H1 (cell line): Measurements from ENCODE around the gene FERMT1. TPM values are rescaled to one million over a fixed set of nuclear protein-coding genes. Genes with fewer than 3 reads are reported as not detected.

Experiments used
- CTCF ChIA-PET: fragments of 300-600 bp; sonication (Branson Sonifier 250); formaldehyde crosslinking; loops from one replicate; lab custom pipeline; 2021; ENCODE audit not compliant: partially characterized antibody; lab: Charles Lee
- POLR2A ChIA-PET: fragments of 300-600 bp; sonication (Branson Sonifier 250); formaldehyde crosslinking; loops from one replicate; lab custom pipeline; 2021; ENCODE audit warnings: inconsistent platforms; ENCODE audit not compliant: partially characterized antibody; lab: Charles Lee
- DNase-seq, 2 experiments: peaks; one replicate each; pipeline versions ENCODE4 v3.0.0 to v3.0.0-alpha.2; 2010 to 2022; ENCODE audit warnings: low spot score in 2 of 2, low read depth in 1 of 2, mixed read lengths in 1 of 2
- FAIRE-seq: peaks from 2 replicates; lab custom pipeline; 2011; peaks lifted over from hg19 to GRCh38; lab: Jason Lieb, UNC
- H2AFZ ChIP-seq: 2 replicates; pipeline ENCODE4 v1.8.1; 2012; ENCODE audit warnings: low read length, inconsistent platforms
- H2AK5ac ChIP-seq: 2 replicates; pipeline ENCODE4 v1.6.1; 2013; ENCODE audit warnings: low read depth, low read length
- H2BK120ac ChIP-seq: replicated peaks from 2 replicates; pipeline ENCODE3; 2013; ENCODE audit warnings: low read depth, low read length, inconsistent platforms
- H2BK12ac ChIP-seq: 2 replicates; pipeline ENCODE4 v1.6.1; 2013; ENCODE audit warnings: low read depth, low read length
- H2BK15ac ChIP-seq: 2 replicates; pipeline ENCODE4 v1.6.1; 2013; ENCODE audit warnings: low read length
- H2BK20ac ChIP-seq: 2 replicates; pipeline ENCODE4 v1.6.1; 2013; ENCODE audit warnings: low read length
- H2BK5ac ChIP-seq: 2 replicates; pipeline ENCODE4 v1.6.1; 2013; ENCODE audit warnings: low read depth, low read length
- H3K14ac ChIP-seq: 2 replicates; pipeline ENCODE4 v1.6.1; 2013; ENCODE audit warnings: inconsistent platforms; ENCODE audit not compliant: insufficient read length
- H3K18ac ChIP-seq: 2 replicates; pipeline ENCODE4 v1.6.1; 2013; ENCODE audit warnings: low read length; ENCODE audit errors: extremely low read depth
- H3K23ac ChIP-seq: 2 replicates; pipeline ENCODE4 v1.6.1; 2013; ENCODE audit warnings: inconsistent platforms; ENCODE audit not compliant: insufficient read length
- H3K23me2 ChIP-seq: 2 replicates; pipeline ENCODE4 v1.6.1; 2013; ENCODE audit warnings: low read depth, low read length
- H3K27ac ChIP-seq: 2 replicates; pipeline ENCODE4 v1.6.1; 2011; ENCODE audit warnings: low read depth, low read length, inconsistent platforms
- H3K27me3 ChIP-seq, 4 experiments: replicated peaks in 1 of 4; 1 replicate in 1 of 4; 2 replicates in 3 of 4; pipeline versions ENCODE4 v1.6.1 to v1.8.1; 2011 to 2013; ENCODE audit warnings: low read length in 3 of 4, mild to moderate bottlenecking in 3 of 4, inconsistent platforms in 2 of 4, mixed read lengths in 2 of 4, moderate library complexity in 1 of 4; ENCODE audit not compliant: control insufficient read depth in 3 of 4, insufficient read depth in 3 of 4; ENCODE audit errors: extremely low read depth in 1 of 4
- H3K36me3 ChIP-seq, 4 experiments: 2 replicates each; pipeline versions ENCODE4 v1.6.1 to v1.8.1; 2011 to 2013; ENCODE audit warnings: mild to moderate bottlenecking in 4 of 4, low read length in 3 of 4, moderate library complexity in 2 of 4, control low read depth in 1 of 4, inconsistent platforms in 1 of 4; ENCODE audit not compliant: insufficient read depth in 4 of 4, control insufficient read depth in 2 of 4
- H3K4ac ChIP-seq: replicated peaks from 2 replicates; pipeline ENCODE3; 2013; ENCODE audit warnings: low read length, low read depth, mixed read lengths, inconsistent platforms; ENCODE audit not compliant: insufficient read length
- H3K4me1 ChIP-seq, 4 experiments: replicated peaks in 1 of 4; 1 replicate in 1 of 4; 2 replicates in 3 of 4; pipeline versions ENCODE4 v1.6.1 to v1.8.1; 2011 to 2013; ENCODE audit warnings: low read length in 3 of 4, inconsistent platforms in 2 of 4, mixed read lengths in 1 of 4; ENCODE audit not compliant: insufficient read depth in 4 of 4, control insufficient read depth in 3 of 4
- H3K4me2 ChIP-seq, 2 experiments: 2 replicates each; pipeline versions ENCODE4 v1.6.1 to v1.8.1; 2011 to 2013; ENCODE audit warnings: low read depth in 2 of 2, low read length in 2 of 2, control low read depth in 1 of 2, inconsistent platforms in 1 of 2, mild to moderate bottlenecking in 1 of 2; ENCODE audit not compliant: insufficient read depth in 1 of 2
- H3K4me3 ChIP-seq, 4 experiments: fragments of 200-600, 300-600 bp in 1 of 4; sonication (generic), shearing (Covaris generic), sonication (Bioruptor Twin) in 1 of 4; 2 replicates each; pipeline versions ENCODE4 v1.5.1 to v1.8.1; 2011 to 2016; ENCODE audit warnings: low read length in 4 of 4, low read depth in 3 of 4, control low read depth in 2 of 4, inconsistent platforms in 2 of 4, mild to moderate bottlenecking in 2 of 4, mixed read lengths in 1 of 4, moderate library complexity in 1 of 4; ENCODE audit not compliant: insufficient read depth in 2 of 4; ENCODE audit errors: extremely low read depth in 1 of 4
- H3K56ac ChIP-seq: replicated peaks from 2 replicates; pipeline ENCODE3; 2013; ENCODE audit warnings: low read depth, mild to moderate bottlenecking, mixed read lengths, low read length, inconsistent platforms; ENCODE audit not compliant: insufficient read length
- H3K79me1 ChIP-seq: 2 replicates; pipeline ENCODE4 v1.6.1; 2013; ENCODE audit warnings: low read depth, low read length, control low read depth
- H3K79me2 ChIP-seq, 2 experiments: 2 replicates each; pipeline versions ENCODE4 v1.6.1 to v1.8.1; 2012 to 2013; ENCODE audit warnings: low read length in 2 of 2, mild to moderate bottlenecking in 2 of 2, inconsistent platforms in 1 of 2; ENCODE audit not compliant: insufficient read depth in 2 of 2, control insufficient read depth in 1 of 2
- H3K9ac ChIP-seq, 4 experiments: replicated peaks in 1 of 4; 1 replicate in 1 of 4; 2 replicates in 3 of 4; pipeline versions ENCODE4 v1.6.1 to v1.8.1; 2011 to 2013; ENCODE audit warnings: low read depth in 3 of 4, low read length in 3 of 4, control low read depth in 2 of 4, mild to moderate bottlenecking in 2 of 4, moderate library complexity in 2 of 4, inconsistent platforms in 1 of 4; ENCODE audit errors: extremely low read depth in 1 of 4
- H3K9me3 ChIP-seq, 2 experiments: 2 replicates each; pipeline versions ENCODE4 v1.6.1 to v1.8.1; 2012 to 2013; ENCODE audit warnings: mild to moderate bottlenecking in 2 of 2, moderate library complexity in 2 of 2, control low read depth in 1 of 2, inconsistent platforms in 1 of 2, low read depth in 1 of 2, low read length in 1 of 2, mixed read lengths in 1 of 2; ENCODE audit not compliant: insufficient read depth in 2 of 2
- H4K20me1 ChIP-seq, 2 experiments: replicated peaks in 1 of 2; 2 replicates each; pipeline versions ENCODE3 to v1.8.1; 2011 to 2013; ENCODE audit warnings: inconsistent platforms in 2 of 2, low read length in 2 of 2, mild to moderate bottlenecking in 1 of 2; ENCODE audit not compliant: insufficient read depth in 2 of 2, control insufficient read depth in 1 of 2
- H4K5ac ChIP-seq: 2 replicates; pipeline ENCODE4 v1.6.1; 2013; ENCODE audit warnings: low read length, low read depth, mixed read lengths, inconsistent platforms; ENCODE audit not compliant: insufficient read length
- H4K8ac ChIP-seq: 2 replicates; pipeline ENCODE4 v1.8.0; 2013; ENCODE audit warnings: mild to moderate bottlenecking, moderate library complexity, low read length, inconsistent platforms; ENCODE audit not compliant: insufficient read depth; ENCODE audit errors: extremely low read depth
- H4K91ac ChIP-seq: replicated peaks from 2 replicates; pipeline ENCODE3; 2013; ENCODE audit warnings: low read length, mixed read lengths, inconsistent platforms; ENCODE audit not compliant: insufficient read length
- ATF3 ChIP-seq: IDR thresholded peaks from 2 replicates; pipeline ENCODE4 v1.6.1; 2011; ENCODE audit warnings: low read depth, mild to moderate bottlenecking, low read length; ENCODE audit not compliant: insufficient read depth
- EZH2 ChIP-seq: fragments of 200-600 bp; sonication (generic); IDR thresholded peaks from 2 replicates; pipeline ENCODE4 v1.7.1; 2012; ENCODE audit warnings: low read depth, mild to moderate bottlenecking, moderate library complexity, low read length, inconsistent platforms; ENCODE audit not compliant: severe bottlenecking
- POU5F1 ChIP-seq: IDR thresholded peaks from 2 replicates; pipeline ENCODE4 v1.6.1; 2011; ENCODE audit warnings: low read depth, mild to moderate bottlenecking, low read length, moderate library complexity
- RAD21 ChIP-seq, 2 experiments: IDR thresholded peaks in 1 of 2; conservative IDR thresholded peaks in 1 of 2; 2 replicates each; pipeline ENCODE4 v1.6.1; 2011; ENCODE audit warnings: low read depth in 2 of 2, low read length in 2 of 2, improper control_type of control experiment in 1 of 2, inconsistent platforms in 1 of 2, mild to moderate bottlenecking in 1 of 2, moderate library complexity in 1 of 2
- RFX5 ChIP-seq: IDR thresholded peaks from 2 replicates; pipeline ENCODE4 v1.6.1; 2011; ENCODE audit warnings: low read depth, low read length, improper control_type of control experiment, borderline replicate concordance
- RXRA ChIP-seq: IDR thresholded peaks from 2 replicates; pipeline ENCODE4 v1.6.1; 2011; ENCODE audit warnings: low read depth, mild to moderate bottlenecking, low read length, moderate library complexity; ENCODE audit not compliant: insufficient read depth
- SIRT6 ChIP-seq: IDR thresholded peaks from one replicate; pipeline ENCODE4 v1.7.1; 2012; ENCODE audit warnings: low read length, inconsistent platforms
- TAF7 ChIP-seq: optimal IDR thresholded peaks from 2 replicates; pipeline ENCODE3; 2011; ENCODE audit warnings: low read depth, mild to moderate bottlenecking, inconsistent platforms, low read length, moderate library complexity, borderline replicate concordance
- WGBS, 2 experiments: shearing (Covaris generic) in 1 of 2; methylation state at CpG; one replicate each; pipeline versions ENCODE4 v1.1.6 to v1.1.7; 2013 to 2015; ENCODE audit warnings: low lambda C conversion rate in 2 of 2, mixed read lengths in 2 of 2, inconsistent platforms in 1 of 2, low coverage in 1 of 2, missing lambda C conversion rate in 1 of 2; ENCODE audit not compliant: insufficient replicate concordance in 2 of 2, insufficient coverage in 1 of 2, insufficient read length in 1 of 2; ENCODE audit errors: extremely low coverage in 1 of 2, missing lambda C conversion rate in 1 of 2; 5-methylcytosine and 5-hydroxymethylcytosine counted together
- polyA plus RNA-seq, 7 experiments: library from polyadenylated mRNA; depleted of rRNA in 3 of 7; stranded (reverse) in 5 of 7; unstranded in 2 of 7; fragments of >200 nt in 5 of 7; fragments of 200-250 nt in 2 of 7; gene quantifications; 1 replicate in 5 of 7; 2 replicates in 1 of 7; 4 replicates in 1 of 7; pipeline versions ENCODE4 v1.2.1 to v1.2.3, GENCODE V29; 2011 to 2013; ENCODE audit warnings: missing spikeins in 2 of 7, mixed read lengths in 2 of 7
- total RNA-seq: library from RNA; stranded (reverse); fragmentation: NEBNext Ultra II Directional; extraction: Animal tissue kit (Norgen Biotek cat#: 25700); gene quantifications from 2 replicates; pipeline ENCODE4 v1.2.1, GENCODE V29; 2021

FERMT1 gene
- total and polyA plus RNA-seq, 2 of the 8 experiments (the other 6 are each of a cell fraction or from before 2014, with no cell fraction given) = 4.2 to 17.8 TPM

GRCh38 chr20:6113951-6114350 is 8.9 kb downstream of the FERMT1 start:
- H3K4ac ChIP-seq = no peak overlapping the region
- no peak overlapping the region for H3K9ac ChIP-seq
- no peak overlapping the region for H2BK120ac ChIP-seq
- H3K27ac ChIP-seq = no peak overlapping the region
- TF ChIP-seq EZH2 (no peak), TAF7 (no peak), RXRA (no peak), RFX5 (no peak), POU5F1 (no peak), ATF3 (no peak), SIRT6 (no peak), RAD21 (IDR thresholded peaks at IDR 0.05 in 1 of 2, conservative IDR thresholded peaks at IDR 0.05 in 1 of 2; ENCODE audit: low read depth in 2 of 2, low read length in 2 of 2) (no peak)
- TF ChIP-seq, all 59 proteins: peak for 0
- Histone ChIP-seq H2BK5ac (no peak overlapping the region), H3K18ac (no peak overlapping the region), H3K4me3 (no peak overlapping the region), H2BK12ac (no peak overlapping the region), H2AK5ac (no peak overlapping the region), H3K36me3 (peaks cover 7 to 57% (median 31%) of the 10 kb centered on the region in 4 experiments; a peak in 7 of 8 replicates), H4K8ac (no peak overlapping the region), H3K9me3 (peaks cover 9 to 20% of the 10 kb centered on the region in 2 experiments; a peak in 2 of 4 replicates), H3K23ac (no peak overlapping the region), H3K4me2 (no peak overlapping the region), H2BK20ac (no peak overlapping the region), H3K56ac (no peak overlapping the region), H3K14ac (no peak overlapping the region), H2AFZ (no peak overlapping the region), H3K27me3 (no peaks in the 10 kb centered on the region), H2BK15ac (no peak overlapping the region), H3K23me2 (no peaks in the 10 kb centered on the region), H4K91ac (no peak overlapping the region), H3K4me1 (no peaks in the 10 kb centered on the region; a peak in 1 of 7 replicates), H4K20me1 (no peaks in the 10 kb centered on the region), H4K5ac (no peak overlapping the region), H3K79me1 (no peaks in the 10 kb centered on the region), H3K79me2 (no peaks in the 10 kb centered on the region)
- POLR2A ChIA-PET = no interaction called here
- CTCF ChIA-PET = no interaction called here
- FAIRE-seq (no peak), DNase-seq (no peak)
- 83% methylated on average over 3 of the region's 3 CpGs; no CpG with 5 or more reads in 1 of the 2 experiments for WGBS, 2 experiments
